GM21576 (cell line): Measurements from ENCODE around the gene RNF213.

Experiments used
- ATAC-seq: cut with Tn5 transposase; IDR thresholded peaks from one replicate; pipeline ENCODE4 v1.9.1; 2021; ENCODE audit warnings: mild to moderate bottlenecking, moderate library complexity; ENCODE audit not compliant: unreplicated experiment

The RNF213 gene

GRCh38 chr17:80429356-80430275 lies 169.0 kb downstream of the RNF213 start:
- no peak for ATAC-seq

- ATAC-seq = no peak
Measured at GRCh38 chr17:80430446-80431245, 170.0 kb downstream of the RNF213 start.

GRCh38 chr17:80431246-80432195 lies 170.9 kb downstream of the RNF213 start:
- no peak for ATAC-seq

GRCh38 chr17:80432350-80432955 lies 171.8 kb downstream of the RNF213 start:
- ATAC-seq = no peak

GRCh38 chr17:80432961-80433550 lies 172.4 kb downstream of the RNF213 start:
- ATAC-seq = no peak

- ATAC-seq = no peak
Measured at GRCh38 chr17:80433916-80434666, 173.4 kb downstream of the RNF213 start.

- ATAC-seq = no peak
Measured at GRCh38 chr17:80437532-80437931, 176.9 kb downstream of the RNF213 start.

GRCh38 chr17:80438806-80439205 lies 178.2 kb downstream of the RNF213 start:
- ATAC-seq = no peak

GRCh38 chr17:80439499-80439898 lies 178.8 kb downstream of the RNF213 start:
- ATAC-seq = no peak

- no peak for ATAC-seq
Measured at GRCh38 chr17:80441133-80441578, 180.5 kb downstream of the RNF213 start.

GRCh38 chr17:80441598-80442322 lies 181.1 kb downstream of the RNF213 start:
- no peak for ATAC-seq

- ATAC-seq = no peak
Measured at GRCh38 chr17:80442323-80442659, 181.6 kb downstream of the RNF213 start.

GRCh38 chr17:80442764-80443163 lies 182.1 kb downstream of the RNF213 start:
- no peak for ATAC-seq

GRCh38 chr17:80443498-80443897 lies 182.8 kb downstream of the RNF213 start:
- no peak for ATAC-seq

- no peak for ATAC-seq
Measured at GRCh38 chr17:80443916-80444643, 183.4 kb downstream of the RNF213 start.

GRCh38 chr17:80444644-80444979 lies 184.0 kb downstream of the RNF213 start:
- ATAC-seq = no peak

GRCh38 chr17:80445007-80445725 lies 184.5 kb downstream of the RNF213 start:
- ATAC-seq = no peak
